ENCODE measurements around the gene PRSS27.

Gene PRSS27

GRCh38 chr16:2720064-2720457 is at the start of gene PRSS27:
Gene PRSS27 (minus strand): TSS chr16:2720224. CDS start chr16:2720160, 64 bp downstream.
- FAIRE-seq, result no peak

GRCh38 chr16:2769675-2770056 is 49.6 kb upstream of the PRSS27 start:
- no peak for FAIRE-seq

- no peak for FAIRE-seq
Measured at GRCh38 chr16:2769100-2769529, 49.1 kb upstream of the PRSS27 start.

DNA sequence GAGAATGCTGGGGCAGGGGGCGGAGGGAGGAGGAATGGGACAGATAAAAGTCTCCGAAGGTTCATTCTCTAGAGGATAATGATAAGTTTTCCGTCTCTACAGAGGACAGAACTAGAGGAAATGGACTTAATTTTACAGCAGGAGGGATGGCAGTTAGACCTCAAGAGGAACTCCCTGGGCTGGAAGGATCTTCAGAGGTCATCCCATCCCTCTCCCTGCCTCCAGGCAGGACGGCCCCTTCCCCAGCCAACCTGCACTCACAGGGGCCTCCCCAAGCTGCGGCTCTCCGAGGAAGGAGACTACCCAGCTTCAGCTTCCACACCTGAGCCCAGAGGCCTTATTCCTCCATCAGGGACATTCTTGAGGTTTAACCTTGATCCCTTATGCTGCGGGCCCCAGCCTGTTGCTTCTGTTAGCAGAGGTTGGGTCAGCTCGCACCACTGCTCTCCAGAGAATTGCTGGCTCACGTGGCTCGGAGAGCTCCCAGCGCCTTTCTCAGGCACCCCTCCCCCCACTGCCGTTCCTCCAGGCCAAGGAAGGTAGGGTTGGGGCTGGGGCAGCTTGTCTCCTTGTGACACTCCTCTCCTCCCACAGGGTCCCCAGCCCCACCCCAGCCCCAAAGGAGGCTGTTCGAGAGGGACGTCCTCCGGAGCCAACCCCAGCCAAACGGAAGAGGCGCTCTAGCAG is 48.5 kb upstream of the PRSS27 start:
- no peak for FAIRE-seq

DNA sequence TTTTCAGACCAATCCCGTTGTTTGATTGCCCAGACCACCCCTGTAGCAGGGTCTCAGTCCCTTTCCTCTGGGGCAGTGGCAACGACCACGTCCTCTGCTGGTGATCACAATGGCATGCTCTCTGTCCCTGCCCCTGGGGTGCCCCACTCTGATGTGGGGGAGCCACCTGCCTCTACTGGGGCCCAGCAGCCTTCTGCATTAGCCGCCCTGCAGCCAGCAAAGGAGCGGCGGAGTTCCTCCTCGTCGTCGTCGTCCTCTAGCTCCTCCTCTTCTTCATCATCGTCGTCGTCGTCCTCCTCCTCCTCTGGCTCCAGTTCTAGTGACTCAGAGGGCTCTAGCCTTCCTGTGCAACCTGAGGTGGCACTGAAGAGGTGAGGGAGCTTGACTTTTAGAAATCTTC is 47.9 kb upstream of the PRSS27 start:
- no peak for FAIRE-seq

DNA sequence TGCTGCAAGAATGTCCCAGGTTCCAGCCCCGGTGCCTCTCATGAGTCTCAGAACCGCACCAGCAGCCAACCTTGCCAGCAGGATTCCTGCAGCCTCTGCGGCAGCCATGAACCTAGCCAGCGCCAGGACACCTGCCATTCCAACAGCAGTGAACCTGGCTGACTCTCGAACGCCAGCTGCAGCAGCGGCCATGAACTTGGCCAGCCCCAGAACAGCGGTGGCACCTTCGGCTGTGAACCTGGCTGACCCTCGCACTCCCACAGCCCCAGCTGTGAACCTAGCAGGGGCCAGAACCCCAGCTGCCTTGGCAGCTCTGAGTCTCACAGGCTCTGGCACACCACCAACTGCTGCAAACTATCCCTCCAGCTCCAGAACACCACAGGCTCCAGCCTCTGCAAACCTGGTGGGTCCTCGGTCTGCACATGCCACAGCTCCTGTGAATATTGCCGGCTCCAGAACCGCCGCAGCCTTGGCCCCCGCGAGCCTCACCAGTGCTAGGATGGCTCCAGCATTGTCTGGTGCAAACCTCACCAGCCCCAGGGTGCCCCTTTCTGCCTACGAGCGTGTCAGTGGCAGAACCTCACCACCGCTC is 47.2 kb upstream of the PRSS27 start:
- no peak for FAIRE-seq

GRCh38 chr16:2766430-2767139 is 46.6 kb upstream of the PRSS27 start:
- no peak for FAIRE-seq

- FAIRE-seq, result no peak
Measured at GRCh38 chr16:2765462-2766404, 45.7 kb upstream of the PRSS27 start.

GRCh38 chr16:2764718-2765117 is 44.7 kb upstream of the PRSS27 start:
- FAIRE-seq, result no peak

DNA sequence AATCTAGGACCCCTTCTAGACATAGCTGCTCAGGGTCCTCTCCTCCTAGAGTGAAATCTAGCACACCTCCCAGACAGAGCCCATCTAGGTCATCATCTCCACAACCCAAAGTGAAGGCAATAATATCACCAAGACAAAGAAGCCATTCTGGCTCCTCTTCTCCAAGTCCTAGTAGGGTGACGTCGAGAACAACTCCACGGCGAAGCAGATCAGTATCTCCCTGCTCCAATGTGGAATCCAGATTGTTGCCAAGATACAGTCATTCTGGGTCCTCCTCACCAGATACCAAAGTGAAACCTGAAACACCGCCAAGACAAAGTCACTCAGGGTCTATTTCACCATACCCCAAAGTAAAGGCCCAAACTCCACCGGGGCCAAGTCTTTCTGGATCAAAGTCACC is 43.1 kb upstream of the PRSS27 start:
- no peak for FAIRE-seq

GRCh38 chr16:2762711-2763110 is 42.7 kb upstream of the PRSS27 start:
- no peak for FAIRE-seq

GRCh38 chr16:2761886-2762583 is 42.0 kb upstream of the PRSS27 start:
- FAIRE-seq, result no peak

GRCh38 chr16:2761472-2761871 is 41.4 kb upstream of the PRSS27 start:
- no peak for FAIRE-seq

GRCh38 chr16:2757344-2757743 is 37.3 kb upstream of the PRSS27 start:
- no peak for FAIRE-seq

- FAIRE-seq, result no peak
Measured at GRCh38 chr16:2756288-2757015, 36.4 kb upstream of the PRSS27 start.

DNA sequence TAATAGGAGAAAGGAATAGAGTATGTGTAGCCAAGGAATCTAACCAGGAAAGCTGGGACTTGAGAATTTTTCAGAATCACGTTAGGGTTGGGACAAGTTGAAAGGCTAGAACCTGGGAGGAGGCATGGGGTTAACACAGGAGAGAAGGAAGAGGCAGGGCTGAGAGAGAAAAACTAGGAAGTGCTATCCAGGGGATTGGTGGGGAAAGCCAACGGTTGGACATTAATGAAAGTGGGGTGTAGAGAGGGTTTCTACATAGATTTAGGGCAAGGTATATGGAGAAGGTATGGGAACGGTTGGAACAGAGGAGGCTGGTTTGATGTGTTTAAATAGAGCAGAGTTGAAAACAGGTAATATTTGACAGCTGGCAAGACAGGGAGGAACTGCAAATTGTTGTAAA is 35.1 kb upstream of the PRSS27 start:
- no peak for FAIRE-seq

DNA sequence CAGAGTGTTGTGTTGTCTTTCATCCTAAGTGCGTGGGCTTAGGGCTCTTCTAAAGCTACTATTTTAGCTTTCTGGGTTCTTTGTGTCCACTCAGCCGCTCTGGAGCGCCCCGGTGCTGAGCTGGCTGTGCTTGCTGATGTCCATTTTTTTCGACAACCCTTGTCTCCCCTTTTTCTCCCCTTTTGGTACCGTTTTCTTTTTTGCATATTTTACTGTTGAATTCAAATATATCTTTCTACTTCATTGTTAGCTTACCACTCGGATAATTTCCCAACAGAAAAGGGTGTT is 33.7 kb upstream of the PRSS27 start:
- no peak for FAIRE-seq

GRCh38 chr16:2752850-2753732 is 33.1 kb upstream of the PRSS27 start:
- no peak for FAIRE-seq

DNA sequence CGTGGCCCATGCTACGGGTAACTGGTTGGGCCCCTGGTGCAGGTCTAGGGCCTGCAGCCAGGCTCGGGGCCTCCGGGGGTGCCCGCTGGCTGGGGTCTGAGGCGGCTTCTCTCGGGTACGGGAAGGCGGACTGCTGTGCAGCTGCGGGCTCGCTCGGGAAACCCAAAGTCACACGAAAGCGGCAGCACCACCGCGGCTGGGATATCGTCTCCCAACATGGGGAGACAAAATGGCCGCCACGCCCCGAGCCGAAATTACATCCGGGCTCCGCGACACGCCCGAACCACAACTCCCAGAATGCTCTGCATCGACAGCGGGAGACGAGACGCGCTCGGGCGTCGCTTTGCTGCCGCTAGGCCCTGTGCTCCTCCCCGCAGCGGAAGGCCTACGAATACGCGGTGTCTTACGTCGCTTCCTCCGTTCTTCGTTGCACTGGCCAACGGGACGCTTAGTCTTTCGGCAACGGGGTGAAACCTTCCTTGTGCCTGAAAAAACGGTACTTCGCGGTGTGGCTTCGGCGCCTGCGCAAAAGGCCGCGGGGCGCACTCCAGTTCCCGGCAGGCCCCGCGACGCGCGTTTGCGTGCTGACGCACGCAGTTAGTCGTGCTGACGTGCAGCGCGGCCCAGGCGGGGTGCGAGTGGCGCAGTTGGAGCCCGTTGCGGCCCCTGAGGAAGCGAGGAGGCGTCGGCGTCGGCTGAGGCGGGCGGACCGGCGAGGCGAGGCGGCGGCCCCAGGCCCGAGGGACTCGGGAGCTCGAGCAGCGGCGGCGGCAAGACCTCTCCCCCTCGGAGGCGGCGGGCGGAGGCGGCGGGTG is 32.2 kb upstream of the PRSS27 start, which contains the start of gene SRRM2:
SRRM2 (plus strand) TSS at position 604 of the 815 bp plus-strand sequence. CDS start 3,727 bp downstream, outside the sequence.
- FAIRE-seq, result no peak

GRCh38 chr16:2751577-2752034 is 31.6 kb upstream of the PRSS27 start:
- no peak for FAIRE-seq

Measured in colon (tissue), 2 donors.